HG02943 (cell line): ENCODE results near the gene C11orf65.

ENCODE experiments used
- ATAC-seq: cut with Tn5 transposase; IDR thresholded peaks from one replicate; pipeline ENCODE4 v1.9.1; 2021; ENCODE audit warnings: mild to moderate bottlenecking, low read depth, moderate library complexity; ENCODE audit not compliant: unreplicated experiment

C11orf65 gene, protein sequence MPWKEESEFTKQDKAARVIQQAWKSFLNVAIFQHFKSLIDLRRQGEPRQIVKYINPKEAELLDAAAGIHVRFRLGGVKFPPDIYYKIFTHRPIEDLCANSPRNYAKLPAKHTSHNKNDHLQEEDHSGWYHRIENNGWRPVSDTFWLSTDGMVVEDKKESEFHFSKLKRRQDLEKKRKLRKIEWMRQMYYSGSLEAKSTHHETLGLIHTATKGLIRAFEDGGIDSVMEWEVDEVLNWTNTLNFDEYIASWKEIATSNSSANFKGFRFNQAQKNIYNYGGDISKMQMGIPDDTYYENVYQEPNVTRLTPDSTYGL

DNA sequence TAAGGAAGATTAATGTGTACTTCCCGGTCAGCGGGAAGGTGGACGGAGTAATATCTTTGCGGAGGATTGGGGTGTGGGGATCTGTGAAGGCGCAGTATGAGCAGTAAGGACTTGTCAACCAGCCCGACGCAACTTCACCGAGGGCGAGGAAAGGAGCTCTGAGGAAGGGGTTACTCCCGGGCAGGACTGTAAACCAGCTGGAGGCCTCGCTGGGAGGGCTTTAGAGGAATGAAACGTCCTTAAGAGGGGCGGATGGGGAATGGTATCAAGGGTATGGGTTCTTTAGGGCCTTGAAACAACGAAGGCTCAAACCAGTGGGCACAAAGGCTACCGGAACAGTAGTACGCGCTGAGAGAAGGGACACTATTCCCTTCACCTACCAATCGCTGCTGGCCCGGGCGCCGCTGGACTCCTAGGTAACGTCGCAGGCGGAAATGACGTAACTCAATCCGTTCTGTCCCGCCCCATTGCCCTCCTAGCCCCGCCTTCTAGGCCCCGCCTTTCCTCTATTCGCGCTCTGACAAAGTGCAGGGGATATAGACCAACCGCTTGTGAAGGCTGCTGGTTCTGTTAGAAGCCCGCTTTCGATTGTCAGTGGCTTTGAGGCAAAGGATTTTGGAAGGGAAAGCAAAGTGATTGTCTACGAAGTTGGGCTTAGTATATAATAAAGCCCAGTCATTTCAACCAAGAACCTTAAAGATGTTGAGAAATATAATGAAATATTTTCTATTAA is at the start of gene C11orf65:
C11orf65 (minus strand) TSS at position 439 of the 733 bp plus-strand sequence. CDS start 5,970 bp downstream, outside the sequence.
- peak; percentile 99 for ATAC-seq

DNA sequence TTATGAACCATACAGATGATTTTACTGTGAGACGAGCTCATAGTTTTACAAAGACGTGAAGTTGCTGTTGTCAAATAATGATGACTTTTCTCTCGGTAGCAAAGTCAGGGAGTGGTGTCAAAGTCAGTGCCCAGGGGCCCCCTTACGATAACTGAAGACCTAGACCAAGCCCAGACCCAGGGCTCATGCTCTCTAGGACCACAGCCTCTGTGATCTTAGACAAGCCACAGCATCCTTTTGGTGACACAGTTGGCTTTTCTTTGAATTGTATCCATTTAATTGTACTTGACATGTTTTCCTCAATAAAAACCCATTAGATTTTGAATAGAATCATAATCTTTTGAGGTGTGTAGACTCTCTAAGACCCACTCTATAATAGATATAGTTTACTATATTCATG is 48.8 kb upstream of the C11orf65 start:
- no peak for ATAC-seq

DNA sequence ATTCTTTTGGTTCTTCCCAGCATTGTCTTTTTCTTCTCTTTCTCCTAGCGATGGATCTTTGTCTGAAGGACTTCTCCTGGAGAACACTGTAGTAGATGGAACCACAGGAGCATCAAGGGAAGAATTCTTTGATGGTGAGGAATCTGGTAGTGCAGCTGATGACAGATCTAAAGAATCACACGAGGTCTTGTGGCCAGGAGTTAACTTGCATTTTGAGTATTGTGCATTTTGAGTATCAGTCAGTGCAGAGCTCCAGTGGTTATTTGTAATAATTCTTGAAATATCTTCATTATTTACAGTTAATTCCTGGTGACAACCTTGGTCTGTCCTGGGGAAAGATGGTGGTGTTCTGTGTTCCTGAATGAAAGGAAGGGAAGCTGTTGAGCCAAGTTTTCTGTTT is 45.4 kb upstream of the C11orf65 start:
- ATAC-seq = no peak

DNA sequence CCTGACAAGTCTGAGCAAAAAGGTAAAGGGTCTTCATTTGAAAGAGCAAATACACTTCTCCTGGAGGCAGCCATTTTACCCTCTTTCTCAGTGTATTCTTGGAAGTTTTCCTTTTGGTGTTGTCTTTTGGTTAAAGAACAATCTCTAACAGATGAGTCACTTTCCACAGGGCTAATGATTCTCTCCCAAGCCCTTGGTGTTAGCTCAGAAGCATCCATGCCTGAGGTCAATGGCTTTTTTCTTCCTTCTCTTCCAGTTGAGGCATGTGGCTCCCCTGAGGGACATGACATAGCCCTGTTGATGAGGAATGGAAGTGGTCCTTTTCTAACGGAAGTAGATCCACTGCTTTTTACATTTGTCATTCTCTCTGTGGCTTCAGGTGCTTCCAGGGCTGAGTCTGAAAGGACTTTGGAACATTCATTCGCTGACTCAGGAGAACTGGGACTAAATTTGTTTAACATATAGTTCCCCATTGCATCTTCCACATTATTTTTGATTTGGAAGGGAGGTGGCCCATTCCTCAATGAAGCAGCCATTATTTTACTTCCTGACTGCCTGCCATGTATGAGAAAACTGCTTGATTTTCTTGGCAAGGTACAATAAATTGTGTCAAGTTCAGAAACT is 44.6 kb upstream of the C11orf65 start:
- no peak for ATAC-seq

DNA sequence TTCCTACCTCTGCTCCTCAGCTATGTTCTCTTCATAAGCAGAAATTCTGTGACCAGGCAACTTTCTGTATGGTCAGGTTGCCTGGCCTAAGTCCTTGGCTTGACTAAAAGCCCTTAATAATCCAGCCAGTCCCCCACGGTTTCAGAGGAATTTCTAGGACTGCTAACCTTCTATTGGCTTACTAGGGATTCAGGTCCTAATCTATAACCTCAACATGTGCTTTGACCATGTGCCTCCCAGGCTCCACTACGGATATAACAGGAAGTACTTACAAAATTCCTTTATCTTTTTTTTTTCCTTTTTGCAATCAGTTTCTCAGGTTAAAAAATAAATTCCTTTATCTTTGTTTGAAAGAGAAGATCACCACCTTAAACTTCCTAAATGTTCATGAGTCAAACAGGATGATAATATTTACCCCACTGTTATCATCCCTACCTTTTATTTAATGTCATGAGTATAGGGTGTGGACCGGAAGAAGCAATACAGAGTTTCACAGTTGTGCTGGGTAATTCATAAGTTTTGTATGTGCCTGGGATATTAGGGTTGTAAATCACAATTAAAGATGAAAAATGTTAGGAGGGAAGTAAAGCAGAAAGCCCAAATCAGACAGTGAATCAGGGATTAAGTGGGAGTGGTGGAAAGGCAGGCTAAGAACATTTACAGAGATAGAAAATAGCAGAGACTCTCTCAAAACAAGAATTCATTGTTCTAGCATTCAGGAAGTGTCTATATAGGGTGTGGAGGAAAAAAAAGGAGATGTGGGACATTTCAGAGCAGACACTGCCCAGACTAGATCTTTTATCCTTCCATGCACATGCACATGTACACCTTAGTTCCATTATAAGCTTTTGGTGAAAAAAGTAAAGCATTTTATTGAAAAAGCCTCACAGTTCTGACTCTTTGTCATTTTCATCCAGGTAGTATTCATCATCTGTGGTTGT is 41.6 kb upstream of the C11orf65 start:
- no peak for ATAC-seq

DNA sequence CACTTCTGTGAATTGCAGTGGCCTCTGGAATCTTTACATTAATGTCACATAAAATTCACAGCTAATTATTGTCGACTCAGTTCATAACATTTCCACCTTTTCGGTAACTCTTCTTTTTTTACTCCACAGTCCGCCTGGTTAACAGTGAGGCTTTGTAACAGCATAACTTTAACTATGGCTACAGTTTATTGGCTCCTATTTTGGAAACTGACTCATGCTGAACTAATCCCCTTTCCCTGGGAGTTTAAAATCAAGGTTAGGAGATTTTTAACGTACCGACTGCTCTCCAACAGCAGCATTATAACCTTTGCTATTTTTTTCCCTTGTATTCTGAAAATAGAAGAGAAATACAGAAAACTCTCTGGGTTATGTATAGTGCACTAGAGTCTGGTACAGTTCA is 34.1 kb upstream of the C11orf65 start:
- ATAC-seq = no peak

DNA sequence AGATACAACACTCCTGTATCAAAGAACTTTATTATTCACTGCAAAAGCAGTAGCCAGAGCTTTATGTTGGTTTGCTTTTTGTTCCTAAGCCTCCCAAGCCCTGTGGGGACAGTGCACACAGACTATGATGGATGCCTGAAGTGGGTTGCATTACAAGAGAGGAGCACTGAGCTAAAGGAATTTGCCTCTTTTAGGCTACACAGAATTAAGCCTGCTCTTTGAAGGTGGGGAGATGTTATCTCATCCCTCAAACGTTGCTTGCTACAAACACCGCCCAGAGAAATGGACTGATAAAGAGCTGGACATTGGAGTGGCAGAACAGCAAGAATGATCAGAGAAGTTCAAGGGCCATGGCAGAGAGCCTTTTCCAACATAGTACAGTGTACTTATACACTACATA is 33.4 kb upstream of the C11orf65 start:
- no peak for ATAC-seq

DNA sequence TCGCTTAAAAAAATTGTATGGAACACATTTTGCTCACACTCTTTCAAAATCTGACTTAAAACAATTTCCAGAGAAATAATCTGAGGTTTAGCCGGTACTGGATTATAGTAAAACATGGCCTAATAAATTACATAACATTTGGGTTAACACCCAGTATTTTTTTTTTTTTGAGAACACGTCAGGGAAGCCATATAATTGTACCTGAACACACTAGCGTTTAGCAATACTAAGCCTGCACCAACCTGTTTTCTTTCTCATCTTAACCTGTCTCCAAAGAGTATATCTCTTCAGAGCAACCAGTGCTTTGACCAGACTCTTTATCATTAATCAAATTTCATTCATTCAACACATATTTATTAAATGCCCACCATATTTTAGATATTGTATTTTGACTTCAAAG is 32.8 kb upstream of the C11orf65 start:
- ATAC-seq = no peak

DNA sequence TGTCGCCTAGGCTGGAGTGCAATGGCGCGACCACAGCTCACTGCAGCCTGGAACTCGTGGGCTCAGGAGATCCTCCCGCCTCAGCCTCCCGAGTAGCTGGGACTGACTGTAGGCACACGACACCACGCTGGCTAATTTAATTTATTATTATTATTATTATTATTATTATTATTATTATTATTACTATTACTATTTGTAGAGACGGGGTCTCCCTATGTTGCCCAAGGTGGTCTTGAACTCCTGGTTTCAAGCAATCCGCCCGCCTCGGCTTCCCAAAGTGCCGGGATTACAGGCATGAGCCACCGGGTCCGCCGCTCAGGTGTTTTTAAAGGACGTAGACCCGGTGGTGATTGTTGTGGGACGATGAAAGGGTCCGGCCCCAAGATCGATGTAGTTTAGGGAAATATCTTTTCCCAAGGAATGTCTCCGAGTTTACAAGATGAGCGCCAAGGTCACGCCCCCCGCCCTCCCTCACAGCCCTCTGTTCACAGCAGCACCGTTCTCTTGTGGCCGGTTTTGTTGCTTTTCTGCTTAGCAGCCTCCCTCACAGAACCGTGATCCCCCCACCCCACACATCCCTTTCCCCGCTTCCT is 31.6 kb upstream of the C11orf65 start:
- no peak for ATAC-seq

DNA sequence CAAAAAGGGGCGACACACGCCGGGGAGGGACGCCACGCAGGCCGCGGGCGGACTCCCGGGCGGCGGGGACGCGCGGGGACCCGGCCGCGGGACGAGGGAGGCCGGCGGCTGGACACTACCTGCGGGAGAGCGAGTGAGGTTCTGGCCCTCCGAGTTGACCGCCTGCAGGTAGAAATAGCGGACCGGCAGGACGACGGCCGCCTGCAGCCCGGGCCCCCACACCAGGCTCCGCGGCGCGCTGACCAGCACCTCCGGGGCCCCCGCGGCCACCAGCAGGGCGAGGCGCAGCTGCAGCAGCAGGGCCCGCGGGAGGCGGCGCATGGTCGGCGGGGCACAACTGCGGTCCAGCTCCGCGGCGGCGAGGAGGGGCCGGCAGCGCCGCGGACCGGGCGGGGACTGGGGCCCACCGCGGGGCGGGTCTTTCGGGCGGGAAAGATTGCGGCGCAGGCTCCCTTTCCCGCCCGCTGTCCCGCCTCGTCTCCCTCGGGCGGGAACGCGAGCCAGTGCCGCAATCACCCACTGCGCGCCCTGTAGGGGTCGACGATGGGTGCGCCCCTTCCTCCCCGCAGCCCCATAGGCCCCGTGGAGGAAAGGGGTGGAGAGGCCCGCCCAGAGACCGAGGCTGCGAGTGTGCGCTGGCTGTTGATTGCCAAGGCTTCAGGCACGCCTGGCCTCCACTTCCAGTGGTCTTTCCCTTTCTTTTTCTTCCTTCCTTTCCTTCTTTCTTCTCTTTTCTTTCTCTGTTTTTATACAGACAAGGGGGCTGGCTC is 30.9 kb upstream of the C11orf65 start, which contains the start of gene POGLUT3:
POGLUT3 (minus strand) TSS at position 339 of the 770 bp plus-strand sequence; CDS start at position 321, 18 bp downstream.
- ATAC-seq = peak; percentile 49

DNA sequence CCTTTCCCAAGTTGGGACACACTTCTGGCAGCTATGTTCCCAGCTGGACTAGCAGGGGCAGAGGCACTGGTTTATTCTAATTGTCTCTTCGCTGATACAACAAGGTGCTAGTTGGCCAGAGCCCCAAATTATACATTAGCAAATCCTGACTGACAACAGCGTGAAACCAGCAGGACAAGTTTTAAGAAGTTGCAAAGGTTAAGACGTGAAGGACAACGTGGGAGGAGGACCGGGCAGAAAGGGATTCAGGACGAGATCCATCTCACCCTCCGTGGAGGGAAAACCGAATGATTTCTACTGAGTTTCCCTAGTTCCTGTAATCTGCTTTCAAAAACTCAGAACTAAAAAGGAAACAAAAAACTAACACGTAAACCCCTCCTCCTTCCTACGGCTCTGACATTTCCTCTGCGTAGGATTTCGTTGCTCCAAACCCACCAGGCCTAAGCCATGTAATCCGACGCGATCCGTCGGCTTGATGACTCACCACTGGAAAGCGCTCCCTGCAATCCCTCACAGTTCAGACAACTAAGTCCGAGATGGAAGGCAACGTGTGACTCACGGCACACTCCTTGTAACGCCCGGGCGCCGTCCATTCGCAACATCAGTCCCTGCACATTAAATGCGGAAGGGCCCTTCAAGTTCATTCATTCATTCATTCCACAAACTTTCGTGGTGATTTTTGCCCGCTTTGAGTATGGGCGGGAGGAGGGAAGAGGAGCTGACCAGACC is 30.2 kb upstream of the C11orf65 start:
- ATAC-seq = peak; percentile 51

DNA sequence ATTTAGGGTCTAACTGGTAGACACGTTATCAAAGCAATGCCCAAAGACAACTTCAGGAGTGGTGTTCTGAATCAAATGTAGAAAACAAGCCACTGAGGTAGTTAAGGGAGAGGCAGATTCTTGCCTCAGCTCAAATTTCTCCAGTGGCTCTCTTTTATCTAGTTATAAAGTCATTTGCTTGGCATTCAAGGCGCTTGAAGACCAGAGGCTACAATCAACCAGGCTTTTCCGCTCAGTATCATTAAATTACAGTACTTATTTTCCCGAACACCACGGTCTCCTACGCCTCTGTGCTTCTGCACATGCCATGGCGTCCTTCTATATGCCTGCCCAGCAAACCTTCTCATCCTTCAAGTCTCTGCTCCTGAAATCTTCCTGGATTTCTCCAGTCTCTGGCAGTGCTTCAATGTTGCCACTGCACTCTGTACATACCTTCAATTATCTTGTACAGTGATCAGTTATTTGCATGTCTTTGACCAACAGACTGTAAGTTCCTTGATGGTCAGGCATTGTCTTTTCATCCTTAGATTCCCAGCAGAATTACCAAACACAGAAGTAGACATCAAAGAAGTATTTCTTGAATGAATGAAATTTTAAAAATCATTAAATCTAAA is 29.4 kb upstream of the C11orf65 start:
- ATAC-seq = no peak

DNA sequence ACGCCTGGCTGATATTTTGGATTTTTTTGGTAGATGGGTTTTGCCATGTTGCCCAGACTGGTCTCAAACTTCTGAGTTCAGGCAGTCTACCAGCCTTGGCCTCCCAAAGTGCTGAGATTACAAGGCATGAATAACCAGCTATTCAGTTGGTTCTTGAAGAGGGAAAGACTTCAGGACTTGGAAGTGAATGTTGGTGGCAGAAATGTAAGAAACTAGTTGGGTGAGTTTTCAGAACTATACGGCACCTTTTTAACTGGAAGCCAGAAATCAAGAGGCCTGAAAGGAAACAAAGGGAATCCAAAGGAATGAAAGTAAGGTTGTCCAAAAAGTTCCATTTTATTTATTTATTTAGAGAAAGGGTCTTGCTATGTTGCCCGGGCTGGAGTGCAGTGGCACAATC is 28.0 kb upstream of the C11orf65 start:
- ATAC-seq = no peak

DNA sequence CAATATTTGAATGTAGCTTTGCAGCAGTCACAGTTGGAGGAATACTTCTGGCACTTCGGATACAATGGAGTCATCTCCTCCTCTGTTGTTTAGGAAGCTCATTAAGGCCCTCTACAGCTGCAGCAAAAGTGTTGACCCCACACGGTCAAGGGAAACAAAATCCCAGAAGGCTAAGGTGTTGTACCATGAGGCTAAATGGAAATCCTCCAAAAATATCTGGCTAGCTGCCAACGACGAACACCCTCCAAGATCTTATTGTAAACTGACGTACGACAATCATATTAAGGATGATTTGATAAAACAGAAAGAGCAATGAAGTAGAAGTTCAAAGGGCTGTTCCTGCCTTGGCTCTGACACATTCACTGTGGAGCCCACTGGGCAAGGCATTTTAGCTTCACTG is 26.9 kb upstream of the C11orf65 start:
- no peak for ATAC-seq

DNA sequence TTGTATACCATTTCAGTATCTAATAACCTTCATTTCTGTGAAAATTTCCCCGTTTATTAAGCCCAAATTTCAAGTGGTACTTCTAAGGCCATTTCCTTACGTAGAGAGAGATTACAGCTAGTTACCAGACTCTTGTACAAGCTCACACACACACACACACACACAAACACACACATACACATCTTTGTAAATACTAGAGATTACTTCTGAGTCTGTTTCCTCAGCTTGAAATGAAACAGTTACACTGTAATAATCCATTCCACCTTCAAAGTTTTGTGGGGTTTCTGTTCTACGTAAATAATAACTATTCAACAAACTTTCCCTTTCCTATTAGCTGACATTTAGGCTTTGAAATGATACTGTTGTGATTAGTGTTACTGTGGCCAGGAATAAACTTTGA is 24.6 kb upstream of the C11orf65 start:
- no peak for ATAC-seq

DNA sequence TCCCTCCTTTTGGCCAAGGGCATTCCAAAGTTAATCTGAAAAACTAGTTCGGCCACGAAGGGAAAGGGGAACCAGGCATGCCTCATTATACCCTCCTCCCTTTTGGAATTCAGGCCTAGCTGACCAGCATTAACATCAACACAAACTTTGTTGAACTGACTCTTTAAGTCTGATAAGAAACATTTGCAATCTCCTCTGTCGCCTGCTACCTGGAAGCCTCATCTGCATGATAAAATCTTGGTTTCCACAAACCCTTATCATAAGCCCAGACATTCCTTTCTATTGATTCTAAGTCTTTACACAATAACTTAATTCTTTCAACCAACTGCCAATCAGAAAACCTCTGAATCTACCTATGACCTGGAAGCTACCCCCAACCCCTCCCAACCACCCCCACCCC is 19.5 kb upstream of the C11orf65 start:
- ATAC-seq = no peak

DNA sequence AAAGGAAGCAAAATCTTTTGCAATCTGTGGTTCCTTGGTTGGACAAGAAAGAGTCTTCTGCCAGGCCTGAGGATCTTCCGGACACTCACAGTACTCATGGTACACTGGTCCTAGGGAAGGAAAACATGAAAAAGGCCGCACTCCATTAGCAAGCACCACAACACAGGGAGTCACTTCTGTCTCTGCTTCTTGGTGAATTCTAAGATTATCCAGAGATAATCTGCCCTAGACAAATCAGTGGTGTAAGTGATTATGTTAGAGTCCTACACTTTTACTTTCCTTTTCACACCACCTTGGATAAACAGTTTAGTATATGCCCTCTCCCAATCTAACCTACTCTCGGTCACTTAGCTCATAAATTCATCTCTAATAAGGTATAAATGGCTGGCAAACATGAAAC is 19.0 kb upstream of the C11orf65 start:
- ATAC-seq = no peak

DNA sequence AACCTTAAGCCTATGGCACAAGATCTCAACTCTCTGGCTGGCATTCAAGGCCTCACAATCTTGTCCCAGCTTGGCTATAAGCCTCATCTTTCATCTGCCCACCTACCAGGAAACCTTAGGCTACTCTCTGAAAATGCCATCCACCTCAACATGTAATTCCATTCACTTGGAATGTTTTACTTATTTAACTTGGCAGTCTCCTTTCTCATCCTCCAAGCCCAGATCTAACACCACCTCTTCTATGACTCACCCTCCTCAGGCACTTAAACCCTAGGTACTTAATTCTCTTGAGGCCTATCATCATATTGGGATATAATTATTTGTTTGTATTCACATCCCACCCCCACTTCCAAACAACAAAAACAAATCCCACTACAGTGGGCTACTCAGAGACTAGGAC is 15.8 kb upstream of the C11orf65 start:
- ATAC-seq = no peak
